ENCODE measurements around the gene USP46.

The USP46 gene

DNA sequence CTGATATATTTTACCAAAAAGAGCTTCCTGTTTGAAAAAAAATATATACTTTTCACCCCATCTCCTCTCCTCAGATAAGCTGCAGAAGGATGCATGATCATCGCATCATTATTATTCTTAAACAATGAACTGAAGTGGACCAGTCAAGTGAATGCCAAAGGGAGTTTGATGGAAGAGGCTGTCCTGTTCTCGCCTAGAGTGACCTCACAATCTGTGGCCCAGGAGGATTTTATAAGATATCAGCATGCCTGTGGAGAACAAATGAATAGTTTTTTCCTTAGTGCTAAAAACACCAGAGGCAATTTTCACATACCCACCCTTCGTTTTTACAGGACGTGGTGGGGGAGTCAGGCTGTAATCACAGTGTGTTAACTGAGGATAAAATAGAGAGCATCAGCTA is 112.7 kb downstream of the USP46 start:
- Histone ChIP-seq H3K4me3 (ENCODE audit: low read length, poor library complexity, severe bottlenecking) (no peak overlapping the region), H4K20me1 (ENCODE audit: insufficient read depth, low read length, poor library complexity, severe bottlenecking) (no peaks in the 10 kb centered on the region), H3K36me3 (ENCODE audit: insufficient read depth, low read length) (no peaks in the 10 kb centered on the region), H3K79me2 (ENCODE audit: insufficient read depth, low read length) (no peaks in the 10 kb centered on the region), H3K4me1 (ENCODE audit: insufficient read depth, low read length, poor library complexity, severe bottlenecking) (no peaks in the 10 kb centered on the region), H3K4me2 (ENCODE audit: low read depth, low read length, poor library complexity, severe bottlenecking) (no peak overlapping the region), H3F3A (ENCODE audit: low read depth) (no peaks in the 10 kb centered on the region), H2AFZ (ENCODE audit: low read length) (no peak overlapping the region), H3K9ac (ENCODE audit: low read depth, low read length, poor library complexity, severe bottlenecking) (no peak overlapping the region), H3K9me2 (replicated peaks; ENCODE audit: low read depth, low read length) (no peaks in the 10 kb centered on the region), H3K9me3 (ENCODE audit: insufficient read depth, low read depth, low read length) (no peaks in the 10 kb centered on the region), H3K27me3 (ENCODE audit: insufficient read depth, low read length, poor library complexity, severe bottlenecking) (no peaks in the 10 kb centered on the region)
- TF ChIP-seq, protein P1, sequence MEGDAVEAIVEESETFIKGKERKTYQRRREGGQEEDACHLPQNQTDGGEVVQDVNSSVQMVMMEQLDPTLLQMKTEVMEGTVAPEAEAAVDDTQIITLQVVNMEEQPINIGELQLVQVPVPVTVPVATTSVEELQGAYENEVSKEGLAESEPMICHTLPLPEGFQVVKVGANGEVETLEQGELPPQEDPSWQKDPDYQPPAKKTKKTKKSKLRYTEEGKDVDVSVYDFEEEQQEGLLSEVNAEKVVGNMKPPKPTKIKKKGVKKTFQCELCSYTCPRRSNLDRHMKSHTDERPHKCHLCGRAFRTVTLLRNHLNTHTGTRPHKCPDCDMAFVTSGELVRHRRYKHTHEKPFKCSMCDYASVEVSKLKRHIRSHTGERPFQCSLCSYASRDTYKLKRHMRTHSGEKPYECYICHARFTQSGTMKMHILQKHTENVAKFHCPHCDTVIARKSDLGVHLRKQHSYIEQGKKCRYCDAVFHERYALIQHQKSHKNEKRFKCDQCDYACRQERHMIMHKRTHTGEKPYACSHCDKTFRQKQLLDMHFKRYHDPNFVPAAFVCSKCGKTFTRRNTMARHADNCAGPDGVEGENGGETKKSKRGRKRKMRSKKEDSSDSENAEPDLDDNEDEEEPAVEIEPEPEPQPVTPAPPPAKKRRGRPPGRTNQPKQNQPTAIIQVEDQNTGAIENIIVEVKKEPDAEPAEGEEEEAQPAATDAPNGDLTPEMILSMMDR (conservative IDR thresholded peaks at IDR 0.05; ENCODE audit: low read length), result no peak
- TF ChIP-seq EZH2phosphoT487 (IDR thresholded peaks at IDR 0.05; ENCODE audit: borderline replicate concordance), result no peak

DNA sequence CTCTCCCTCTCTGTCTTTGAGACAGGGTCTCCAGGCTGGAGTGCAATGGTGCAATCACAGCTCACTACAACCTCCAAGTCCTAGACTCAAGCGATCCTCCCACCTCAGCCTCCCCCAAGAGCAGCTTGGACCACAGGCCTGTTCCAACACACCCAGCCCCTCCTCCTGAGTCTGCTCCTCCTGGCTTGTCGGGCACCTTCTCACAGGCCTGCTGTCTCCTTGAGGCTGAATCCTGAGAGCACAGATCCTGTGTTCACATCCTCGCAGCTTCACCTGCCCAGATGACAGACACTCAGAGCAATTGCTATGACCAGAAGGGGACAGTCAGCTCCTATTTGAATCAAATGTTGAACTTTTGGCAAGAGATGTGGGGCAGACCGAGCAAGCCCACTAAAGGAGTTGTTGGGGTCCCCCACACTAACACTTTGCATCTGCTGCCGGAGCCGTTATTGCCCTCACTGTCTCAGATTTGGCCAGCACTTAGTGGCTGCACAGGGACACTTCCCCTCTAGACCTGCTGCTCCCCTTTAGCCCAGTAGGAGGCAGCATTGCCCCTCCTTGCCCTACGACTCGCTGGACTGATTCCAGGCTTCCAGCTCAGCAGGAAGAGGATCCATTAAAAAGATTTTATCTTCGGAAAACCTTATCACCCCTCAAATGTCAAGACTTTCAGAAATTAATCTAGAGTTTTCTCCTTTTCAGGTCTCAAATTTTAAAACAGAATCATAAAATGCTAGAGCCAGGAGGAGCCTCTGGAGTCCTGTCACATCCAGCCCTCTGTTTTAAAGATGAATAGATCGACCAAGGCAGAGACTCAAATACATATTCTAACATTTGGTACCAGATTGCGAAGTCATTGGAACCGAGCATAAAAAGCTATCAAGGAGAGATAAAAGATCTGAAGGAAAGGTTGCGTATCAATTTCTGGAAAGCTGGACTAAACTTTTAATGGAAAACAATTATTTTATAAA is 113.7 kb downstream of the USP46 start:
- Histone ChIP-seq H3K79me2 (ENCODE audit: insufficient read depth, low read length) (no peaks in the 10 kb centered on the region), H3K36me3 (ENCODE audit: insufficient read depth, low read length) (no peaks in the 10 kb centered on the region), H2AFZ (ENCODE audit: low read length) (no peak overlapping the region), H3K4me1 (ENCODE audit: insufficient read depth, low read length, poor library complexity, severe bottlenecking) (no peaks in the 10 kb centered on the region), H3K9ac (ENCODE audit: low read depth, low read length, poor library complexity, severe bottlenecking) (no peak overlapping the region), H3K9me3 (ENCODE audit: insufficient read depth, low read depth, low read length) (no peaks in the 10 kb centered on the region), H3F3A (ENCODE audit: low read depth) (no peaks in the 10 kb centered on the region), H3K4me2 (ENCODE audit: low read depth, low read length, poor library complexity, severe bottlenecking) (no peak overlapping the region), H4K20me1 (ENCODE audit: insufficient read depth, low read length, poor library complexity, severe bottlenecking) (no peaks in the 10 kb centered on the region), H3K27me3 (ENCODE audit: insufficient read depth, low read length, poor library complexity, severe bottlenecking) (no peaks in the 10 kb centered on the region), H3K9me2 (replicated peaks; ENCODE audit: low read depth, low read length) (no peaks in the 10 kb centered on the region), H3K4me3 (ENCODE audit: low read length, poor library complexity, severe bottlenecking) (no peak overlapping the region)
- no peak for TF ChIP-seq EZH2phosphoT487 (IDR thresholded peaks at IDR 0.05; ENCODE audit: borderline replicate concordance)
- TF ChIP-seq, protein P1 (conservative IDR thresholded peaks at IDR 0.05; ENCODE audit: low read length), result peak; percentile 88
